GM12873 (cell line): ENCODE data around the gene GLRX3.

Experiments used
- CTCF ChIP-seq: IDR thresholded peaks from 2 replicates; pipeline ENCODE4 v1.5.1; 2012; ENCODE audit warnings: low read depth, mild to moderate bottlenecking, moderate library complexity, low read length, control low read depth; ENCODE audit not compliant: insufficient read depth; ENCODE audit errors: missing control alignments

Gene GLRX3

GRCh38 chr10:130141878-130142277, 5.7 kb downstream of the GLRX3 start:
- TF ChIP-seq CTCF, result no peak

GRCh38 chr10:130146042-130146441, 9.9 kb downstream of the GLRX3 start:
- TF ChIP-seq CTCF, result no peak

GRCh38 chr10:130159192-130159794, 23.1 kb downstream of the GLRX3 start:
- no peak for TF ChIP-seq CTCF

GRCh38 chr10:130160775-130161174, 24.6 kb downstream of the GLRX3 start:
- TF ChIP-seq CTCF, result peak; percentile 19

- TF ChIP-seq CTCF, result no peak
Measured at GRCh38 chr10:130161331-130161730, 25.1 kb downstream of the GLRX3 start.

GRCh38 chr10:130167193-130167592, 31.0 kb downstream of the GLRX3 start:
- no peak for TF ChIP-seq CTCF

GRCh38 chr10:130167707-130168106, 31.5 kb downstream of the GLRX3 start:
- no peak for TF ChIP-seq CTCF
